Measurements from ENCODE around the gene TRIM24.

TRIM24 gene

DNA sequence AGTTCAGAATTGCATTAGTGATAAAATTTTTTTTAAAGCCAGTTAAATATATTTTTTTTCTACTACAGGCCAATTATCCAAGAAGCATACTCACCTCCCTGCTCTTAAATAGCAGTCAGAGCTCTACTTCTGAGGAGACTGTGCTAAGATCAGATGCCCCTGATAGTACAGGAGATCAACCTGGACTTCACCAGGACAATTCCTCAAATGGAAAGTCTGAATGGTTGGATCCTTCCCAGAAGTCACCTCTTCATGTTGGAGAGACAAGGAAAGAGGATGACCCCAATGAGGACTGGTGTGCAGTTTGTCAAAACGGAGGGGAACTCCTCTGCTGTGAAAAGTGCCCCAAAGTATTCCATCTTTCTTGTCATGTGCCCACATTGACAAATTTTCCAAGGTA is 119.1 kb downstream of the TRIM24 start:
- DNase-seq = no peak

DNA sequence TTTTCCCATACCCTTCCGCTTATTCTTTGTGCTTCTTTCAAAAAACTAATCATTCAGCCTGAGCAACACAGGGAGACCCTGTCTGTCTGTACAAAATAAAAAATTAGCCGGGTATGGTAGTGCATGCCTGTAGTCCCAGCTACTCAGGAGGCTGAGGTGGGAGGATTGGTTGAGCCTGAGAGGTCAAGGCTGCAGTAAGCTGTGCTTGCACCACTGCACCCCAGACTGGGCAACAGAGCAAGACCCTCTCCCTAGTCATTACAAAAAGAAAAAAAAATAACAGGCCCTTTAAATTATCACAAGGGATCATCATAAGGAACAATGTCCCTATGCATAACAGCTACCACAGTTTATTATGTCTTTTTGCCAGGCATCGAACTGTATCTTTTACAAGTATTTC is 119.6 kb downstream of the TRIM24 start:
- H3K36me3 ChIP-seq = peaks cover 83% of the 10 kb centered on the region
- no peak for DNase-seq
- TF ChIP-seq, protein P1, sequence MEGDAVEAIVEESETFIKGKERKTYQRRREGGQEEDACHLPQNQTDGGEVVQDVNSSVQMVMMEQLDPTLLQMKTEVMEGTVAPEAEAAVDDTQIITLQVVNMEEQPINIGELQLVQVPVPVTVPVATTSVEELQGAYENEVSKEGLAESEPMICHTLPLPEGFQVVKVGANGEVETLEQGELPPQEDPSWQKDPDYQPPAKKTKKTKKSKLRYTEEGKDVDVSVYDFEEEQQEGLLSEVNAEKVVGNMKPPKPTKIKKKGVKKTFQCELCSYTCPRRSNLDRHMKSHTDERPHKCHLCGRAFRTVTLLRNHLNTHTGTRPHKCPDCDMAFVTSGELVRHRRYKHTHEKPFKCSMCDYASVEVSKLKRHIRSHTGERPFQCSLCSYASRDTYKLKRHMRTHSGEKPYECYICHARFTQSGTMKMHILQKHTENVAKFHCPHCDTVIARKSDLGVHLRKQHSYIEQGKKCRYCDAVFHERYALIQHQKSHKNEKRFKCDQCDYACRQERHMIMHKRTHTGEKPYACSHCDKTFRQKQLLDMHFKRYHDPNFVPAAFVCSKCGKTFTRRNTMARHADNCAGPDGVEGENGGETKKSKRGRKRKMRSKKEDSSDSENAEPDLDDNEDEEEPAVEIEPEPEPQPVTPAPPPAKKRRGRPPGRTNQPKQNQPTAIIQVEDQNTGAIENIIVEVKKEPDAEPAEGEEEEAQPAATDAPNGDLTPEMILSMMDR (IDR thresholded peaks at IDR 0.05; ENCODE audit: low read depth, low read length) = no peak

More for the DNA sequence above, 119.1 kb downstream of the TRIM24 start:
- H3K9me3 ChIP-seq = no peaks in the 10 kb centered on the region
- no peaks in the 10 kb centered on the region for H3K27me3 ChIP-seq
- TF ChIP-seq, protein P1 (IDR thresholded peaks at IDR 0.05; ENCODE audit: low read depth, low read length) = no peak
- H3K4me3 ChIP-seq (ENCODE audit: low read depth, low read length) = no peak overlapping the region
- H3K36me3 ChIP-seq = peaks cover 83% of the 10 kb centered on the region
- H3K4me1 ChIP-seq = no peaks in the 10 kb centered on the region; the same call in 1 of the 2 replicates

DNA sequence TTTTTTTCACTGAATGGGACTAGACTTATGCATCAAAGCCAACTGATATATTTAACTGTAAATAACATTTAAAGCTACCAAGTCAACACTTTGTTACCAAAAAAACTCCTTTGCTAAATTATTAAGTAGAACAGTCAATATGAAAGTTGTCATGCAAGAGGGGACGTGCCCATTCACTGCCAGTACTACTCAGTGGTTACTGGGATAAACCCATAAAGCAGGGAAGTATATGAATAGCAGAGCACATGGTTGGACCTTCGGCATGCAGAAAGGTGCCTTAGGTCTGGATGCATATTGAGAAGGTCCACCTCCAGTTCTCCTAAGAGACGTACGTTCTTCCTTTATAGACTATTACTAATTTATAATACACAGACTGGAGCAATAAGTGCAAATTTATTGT is 121.0 kb downstream of the TRIM24 start:
- H3K36me3 ChIP-seq = peaks cover 88% of the 10 kb centered on the region
- no peak for DNase-seq
- H3K9me3 ChIP-seq = no peaks in the 10 kb centered on the region
- TF ChIP-seq, protein P1 (IDR thresholded peaks at IDR 0.05; ENCODE audit: low read depth, low read length) = no peak
- no peaks in the 10 kb centered on the region for H3K4me1 ChIP-seq
- no peaks in the 10 kb centered on the region for H3K27me3 ChIP-seq
- H3K4me3 ChIP-seq (ENCODE audit: low read depth, low read length) = no peak overlapping the region

More for the DNA sequence above, 119.6 kb downstream of the TRIM24 start:
- Histone ChIP-seq H3K4me1 (no peaks in the 10 kb centered on the region), H3K4me3 (ENCODE audit: low read depth, low read length) (no peak overlapping the region), H3K9me3 (no peaks in the 10 kb centered on the region), H3K27me3 (no peaks in the 10 kb centered on the region)

DNA sequence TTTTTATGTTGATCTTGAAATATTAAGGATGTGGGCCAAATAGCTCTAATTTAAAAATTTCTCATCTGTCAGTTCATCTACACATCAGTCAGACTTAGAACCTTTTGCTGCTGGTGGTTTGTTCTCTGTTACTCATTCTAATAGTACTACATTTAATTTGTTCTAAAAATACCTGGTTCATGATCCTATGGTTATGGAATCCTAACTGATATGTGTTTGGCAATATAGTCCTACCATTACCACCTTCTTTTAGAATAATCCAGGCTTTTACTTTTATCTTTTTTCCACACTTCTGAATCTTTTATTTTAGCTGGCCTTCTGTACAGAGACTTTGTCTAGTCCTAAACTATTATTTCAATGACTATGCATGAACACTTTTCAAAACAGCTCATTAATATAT is 124.2 kb downstream of the TRIM24 start:
- Histone ChIP-seq H3K4me3 (ENCODE audit: low read depth, low read length) (no peak overlapping the region), H3K27me3 (no peaks in the 10 kb centered on the region), H3K4me1 (no peaks in the 10 kb centered on the region), H3K9me3 (no peaks in the 10 kb centered on the region), H3K36me3 (peaks cover 71% of the 10 kb centered on the region)
- TF ChIP-seq, protein P1 (IDR thresholded peaks at IDR 0.05; ENCODE audit: low read depth, low read length) = no peak
- no peak for DNase-seq

DNA sequence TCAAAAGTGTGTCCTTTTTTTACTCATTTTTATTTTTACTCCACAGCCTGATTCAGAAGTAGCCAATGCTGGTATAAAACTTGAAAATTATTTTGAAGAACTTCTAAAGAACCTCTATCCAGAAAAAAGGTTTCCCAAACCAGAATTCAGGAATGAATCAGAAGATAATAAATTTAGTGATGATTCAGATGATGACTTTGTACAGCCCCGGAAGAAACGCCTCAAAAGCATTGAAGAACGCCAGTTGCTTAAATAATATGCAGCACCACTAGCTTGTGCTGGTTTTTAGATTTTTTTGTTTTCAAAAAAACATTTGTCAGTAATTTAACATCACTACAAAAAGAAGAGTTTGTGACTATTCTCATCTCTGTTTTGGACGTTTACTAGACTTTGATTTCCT is 124.6 kb downstream of the TRIM24 start:
- Histone ChIP-seq H3K36me3 (peaks cover 66% of the 10 kb centered on the region), H3K4me3 (ENCODE audit: low read depth, low read length) (no peak overlapping the region), H3K27me3 (no peaks in the 10 kb centered on the region), H3K4me1 (no peaks in the 10 kb centered on the region), H3K9me3 (no peaks in the 10 kb centered on the region)
- no peak for DNase-seq
- TF ChIP-seq, protein P1 (IDR thresholded peaks at IDR 0.05; ENCODE audit: low read depth, low read length) = no peak

DNA sequence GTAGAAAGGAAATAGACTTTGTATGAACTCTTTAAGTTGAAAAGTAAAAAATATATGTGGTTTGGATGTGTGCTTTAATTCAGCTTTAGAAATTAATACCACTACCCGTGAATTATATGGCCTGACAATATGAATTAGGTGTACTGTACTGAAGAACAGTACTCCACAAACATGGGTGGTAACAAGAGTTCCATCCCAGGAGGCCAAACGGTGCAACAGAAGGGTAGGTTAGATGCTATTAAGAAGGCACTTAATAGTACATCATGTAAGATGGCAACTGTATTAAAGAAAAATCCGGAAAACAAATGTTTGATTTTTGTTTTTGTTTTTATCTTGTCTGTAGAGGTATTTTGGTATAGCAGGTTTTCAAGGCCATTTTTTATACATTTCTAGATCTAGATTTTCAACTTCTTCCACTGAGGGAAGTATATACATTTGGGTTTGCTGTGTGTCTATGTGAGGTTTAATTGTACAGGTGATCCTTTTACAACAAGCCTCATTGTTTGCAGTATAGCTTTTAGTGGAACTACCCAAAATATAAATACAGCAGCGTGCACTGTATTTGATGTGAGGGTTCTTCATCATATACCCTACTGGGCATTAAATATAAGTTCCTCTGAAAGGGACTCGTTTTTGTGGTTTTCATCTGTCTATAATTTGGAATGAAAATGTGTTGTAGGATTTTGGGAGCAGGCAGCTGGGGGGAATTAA is 125.4 kb downstream of the TRIM24 start:
- Histone ChIP-seq H3K4me1 (no peaks in the 10 kb centered on the region), H3K36me3 (peaks cover 59% of the 10 kb centered on the region), H3K9me3 (no peaks in the 10 kb centered on the region), H3K27me3 (no peaks in the 10 kb centered on the region), H3K4me3 (ENCODE audit: low read depth, low read length) (no peak overlapping the region)
- DNase-seq = no peak
- TF ChIP-seq, protein P1 (IDR thresholded peaks at IDR 0.05; ENCODE audit: low read depth, low read length) = no peak

Measured in BE2C (cell line).